ENCODE data around the gene UHRF1.

UHRF1 gene

DNA sequence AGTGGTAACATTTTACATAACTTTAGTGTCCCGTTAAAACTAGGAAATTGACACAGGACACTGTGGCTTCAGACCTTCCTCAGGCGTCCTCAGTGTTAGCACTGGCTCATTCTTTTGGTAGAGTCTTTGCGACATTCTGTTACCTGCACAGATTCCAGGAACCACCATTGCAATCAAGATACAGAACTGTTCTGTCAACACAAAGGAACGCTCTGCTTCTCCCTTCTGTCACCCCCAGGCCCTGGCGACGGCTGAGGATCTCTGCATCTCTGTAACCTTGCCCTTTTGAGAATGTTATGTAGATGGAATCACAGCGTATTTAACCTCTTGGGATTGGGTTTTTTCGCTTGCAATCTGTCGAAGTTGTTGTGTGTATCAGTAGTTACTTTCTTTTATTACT is 82.2 kb downstream of the UHRF1 start:
- H3K9me3 ChIP-seq (ENCODE audit: low read depth, low read length): no peaks in the 10 kb centered on the region
- no peak overlapping the region for H3K4me3 ChIP-seq
- no peaks in the 10 kb centered on the region for H3K36me3 ChIP-seq (ENCODE audit: insufficient read depth, low read length)
- DNase-seq (ENCODE audit: low read depth, low spot score): no peak
- TF ChIP-seq POLR2AphosphoS5 (IDR thresholded peaks at IDR 0.05; ENCODE audit: borderline replicate concordance, low read depth, low read length) (no peak), EZH2 (IDR thresholded peaks at IDR 0.05) (no peak), FOXP2 (optimal IDR thresholded peaks at IDR 0.05; ENCODE audit: control extremely low read depth, extremely low read length, insufficient read depth) (no peak)
- H3K27ac ChIP-seq: no peak overlapping the region
- no peak overlapping the region for H3K9ac ChIP-seq (ENCODE audit: insufficient read length)

DNA sequence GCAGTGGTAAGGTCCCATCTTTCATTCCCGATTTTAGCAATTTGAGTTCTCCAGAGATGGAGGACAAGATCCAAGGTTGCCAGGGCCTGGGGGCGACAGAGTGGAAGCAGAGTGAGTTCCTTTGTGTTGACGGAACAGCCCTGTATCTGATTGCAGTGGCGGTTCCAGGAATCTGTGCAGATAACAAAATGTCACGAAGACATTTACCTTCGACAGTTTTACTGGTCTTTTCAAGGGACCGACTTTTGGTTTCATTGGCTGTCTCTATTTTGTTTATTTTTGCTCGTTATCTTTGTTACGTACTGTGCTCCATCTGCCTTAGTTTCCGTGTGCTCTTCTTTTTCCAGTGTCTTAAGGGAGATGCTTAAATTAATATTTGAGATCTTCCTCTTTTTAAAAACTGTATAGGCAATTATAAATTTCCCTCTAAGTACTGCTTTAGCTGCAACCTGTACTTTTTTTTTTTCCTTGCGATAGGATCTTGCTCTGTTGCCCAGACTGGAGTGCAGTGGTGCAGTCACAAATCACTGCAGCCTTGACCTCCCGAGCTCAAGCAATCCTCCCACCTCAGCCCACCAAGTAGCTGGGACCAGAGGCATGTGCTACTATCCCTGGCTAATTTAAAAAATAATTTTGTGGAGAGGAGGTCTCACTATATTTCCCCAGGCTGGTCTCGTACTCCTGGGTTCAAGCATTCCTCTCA is 82.8 kb downstream of the UHRF1 start:
- TF ChIP-seq EZH2 (IDR thresholded peaks at IDR 0.05) (no peak), FOXP2 (optimal IDR thresholded peaks at IDR 0.05; ENCODE audit: control extremely low read depth, extremely low read length, insufficient read depth) (no peak)
- Histone ChIP-seq H3K9me3 (ENCODE audit: low read depth, low read length) (no peaks in the 10 kb centered on the region), H3K27ac (no peak overlapping the region), H3K4me3 (no peak overlapping the region), H3K36me3 (ENCODE audit: insufficient read depth, low read length) (no peaks in the 10 kb centered on the region), H3K9ac (ENCODE audit: insufficient read length) (no peak overlapping the region)
- no peak for DNase-seq (ENCODE audit: low read depth, low spot score)

DNA sequence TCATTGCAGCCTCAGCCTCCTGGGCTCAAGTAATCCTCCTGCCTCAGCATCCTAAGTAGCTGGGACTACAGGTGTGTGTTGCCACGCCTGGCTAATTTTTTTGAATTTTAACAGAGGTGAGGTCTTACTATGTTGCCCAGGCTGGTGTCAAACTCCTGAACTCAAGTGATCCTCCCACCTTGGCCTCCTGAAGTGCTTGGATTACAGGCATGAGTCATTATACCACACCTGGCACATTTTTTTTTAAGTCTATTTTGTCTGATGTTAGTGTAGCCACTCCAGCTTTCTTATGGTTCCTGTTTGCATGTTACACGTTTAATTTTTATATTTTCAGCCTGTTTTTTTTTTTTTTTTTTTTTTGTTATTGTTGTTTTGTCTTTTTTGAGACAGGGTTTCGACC is 84.4 kb downstream of the UHRF1 start:
- no peak for DNase-seq (ENCODE audit: low read depth, low spot score)
- H3K9ac ChIP-seq (ENCODE audit: insufficient read length): no peak overlapping the region
- no peak overlapping the region for H3K4me3 ChIP-seq
- no peaks in the 10 kb centered on the region for H3K9me3 ChIP-seq (ENCODE audit: low read depth, low read length)
- TF ChIP-seq EZH2 (IDR thresholded peaks at IDR 0.05) (no peak), POLR2AphosphoS5 (IDR thresholded peaks at IDR 0.05; ENCODE audit: borderline replicate concordance, low read depth, low read length) (no peak), FOXP2 (optimal IDR thresholded peaks at IDR 0.05; ENCODE audit: control extremely low read depth, extremely low read length, insufficient read depth) (no peak)
- H3K36me3 ChIP-seq (ENCODE audit: insufficient read depth, low read length): no peaks in the 10 kb centered on the region
- H3K27ac ChIP-seq: no peak overlapping the region

DNA sequence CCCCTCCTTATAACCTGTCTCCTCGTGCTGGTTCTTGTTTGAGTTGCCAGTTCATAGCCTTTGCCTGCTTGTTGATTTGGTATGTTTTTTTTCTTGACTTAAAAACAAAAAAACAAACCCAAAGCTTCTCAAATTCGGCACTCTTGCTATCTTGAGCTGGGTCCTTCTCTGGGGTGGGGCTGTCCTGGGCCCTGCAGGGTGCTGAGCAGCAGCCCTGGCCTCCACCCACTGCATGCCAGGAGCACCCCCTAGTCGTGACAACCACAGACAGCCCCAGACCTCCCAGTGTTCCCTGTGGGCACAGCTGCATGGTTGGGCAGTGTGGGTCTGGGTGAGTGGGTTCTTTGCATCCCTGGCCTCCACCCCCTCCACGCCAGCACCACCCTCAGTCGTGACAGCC is 87.4 kb downstream of the UHRF1 start:
- Histone ChIP-seq H3K27ac (no peak overlapping the region), H3K36me3 (ENCODE audit: insufficient read depth, low read length) (no peaks in the 10 kb centered on the region), H3K9me3 (ENCODE audit: low read depth, low read length) (no peaks in the 10 kb centered on the region), H3K4me3 (no peak overlapping the region), H3K9ac (ENCODE audit: insufficient read length) (no peak overlapping the region)
- TF ChIP-seq POLR2AphosphoS5 (IDR thresholded peaks at IDR 0.05; ENCODE audit: borderline replicate concordance, low read depth, low read length) (no peak), EZH2 (IDR thresholded peaks at IDR 0.05) (no peak), FOXP2 (optimal IDR thresholded peaks at IDR 0.05; ENCODE audit: control extremely low read depth, extremely low read length, insufficient read depth) (no peak)
- no peak for DNase-seq (ENCODE audit: low read depth, low spot score)

DNA sequence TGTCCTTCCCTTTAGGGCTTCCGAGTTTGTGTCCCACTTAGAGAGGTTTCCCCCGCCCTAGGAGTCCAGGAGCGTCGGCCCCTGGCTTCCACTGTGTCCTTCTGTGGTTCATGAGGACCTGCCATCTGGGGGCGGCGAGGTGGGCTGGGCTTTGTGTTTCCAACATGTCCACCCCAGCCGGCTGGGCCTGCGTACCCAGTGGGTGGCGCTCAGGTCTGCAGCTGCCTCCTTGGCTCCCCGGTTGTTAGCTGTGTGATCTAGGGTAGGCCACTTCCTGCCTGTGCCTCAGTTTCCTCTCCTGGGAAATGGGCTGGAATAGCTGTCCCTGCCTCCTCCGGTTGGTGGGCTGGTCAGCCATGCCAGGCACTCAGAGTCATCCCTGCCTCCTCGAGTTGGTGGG is 88.0 kb downstream of the UHRF1 start:
- no peak overlapping the region for H3K4me3 ChIP-seq
- TF ChIP-seq EZH2 (IDR thresholded peaks at IDR 0.05) (no peak), POLR2AphosphoS5 (IDR thresholded peaks at IDR 0.05; ENCODE audit: borderline replicate concordance, low read depth, low read length) (no peak), FOXP2 (optimal IDR thresholded peaks at IDR 0.05; ENCODE audit: control extremely low read depth, extremely low read length, insufficient read depth) (no peak)
- no peaks in the 10 kb centered on the region for H3K36me3 ChIP-seq (ENCODE audit: insufficient read depth, low read length)
- DNase-seq (ENCODE audit: low read depth, low spot score): no peak
- no peak overlapping the region for H3K27ac ChIP-seq
- no peaks in the 10 kb centered on the region for H3K9me3 ChIP-seq (ENCODE audit: low read depth, low read length)
- H3K9ac ChIP-seq (ENCODE audit: insufficient read length): no peak overlapping the region

DNA sequence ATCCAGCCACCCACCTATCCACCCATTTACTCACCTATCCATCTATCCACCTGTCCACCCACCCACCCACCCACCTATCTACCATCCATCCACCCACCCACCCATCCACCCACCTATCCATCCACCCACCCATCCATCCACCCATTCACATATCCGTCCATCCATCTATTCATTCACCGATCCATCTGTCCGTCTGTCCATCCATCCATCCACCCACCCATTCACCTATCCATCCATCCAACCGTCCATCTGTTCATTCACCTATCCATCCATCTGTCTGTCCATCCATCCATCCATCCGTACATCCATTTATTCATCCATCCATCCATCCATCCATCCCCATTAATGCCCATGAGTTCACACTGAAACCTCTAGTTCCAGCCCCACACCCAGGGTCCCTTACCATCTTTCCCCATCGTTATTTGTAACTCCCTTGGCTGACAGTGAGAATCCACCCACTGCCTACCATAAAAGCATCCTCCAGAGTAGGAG is 90.9 kb downstream of the UHRF1 start:
- DNase-seq (ENCODE audit: low read depth, low spot score): no peak
- Histone ChIP-seq H3K9ac (ENCODE audit: insufficient read length) (no peak overlapping the region), H3K36me3 (ENCODE audit: insufficient read depth, low read length) (no peaks in the 10 kb centered on the region), H3K27ac (no peak overlapping the region), H3K9me3 (ENCODE audit: low read depth, low read length) (no peaks in the 10 kb centered on the region), H3K4me3 (no peak overlapping the region)
- no peak for TF ChIP-seq EZH2 (IDR thresholded peaks at IDR 0.05)
- TF ChIP-seq FOXP2 (optimal IDR thresholded peaks at IDR 0.05; ENCODE audit: control extremely low read depth, extremely low read length, insufficient read depth): no peak
- TF ChIP-seq POLR2AphosphoS5 (IDR thresholded peaks at IDR 0.05; ENCODE audit: borderline replicate concordance, low read depth, low read length): no peak

DNA sequence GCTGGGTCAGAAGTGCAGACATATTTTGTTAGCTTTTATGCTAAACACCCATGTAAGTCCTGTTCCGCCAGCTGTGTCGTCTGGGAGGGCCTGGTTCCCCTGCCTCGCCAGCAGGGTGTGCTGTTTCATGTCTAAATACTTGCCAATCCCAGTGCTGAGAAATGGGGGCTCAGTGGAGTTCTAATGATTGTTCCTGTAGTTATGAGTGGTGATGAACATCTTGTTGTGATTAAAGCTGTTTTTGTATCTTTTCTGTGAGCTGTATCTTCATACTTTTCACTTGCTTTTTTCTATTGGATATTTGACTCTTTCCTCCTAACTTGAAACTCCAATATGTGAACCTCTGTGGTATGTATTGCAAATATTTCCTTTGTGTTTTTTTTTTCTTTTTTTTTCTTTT is 92.3 kb downstream of the UHRF1 start:
- H3K4me3 ChIP-seq: no peak overlapping the region
- no peak overlapping the region for H3K27ac ChIP-seq
- no peaks in the 10 kb centered on the region for H3K9me3 ChIP-seq (ENCODE audit: low read depth, low read length)
- DNase-seq (ENCODE audit: low read depth, low spot score): no peak
- TF ChIP-seq POLR2AphosphoS5 (IDR thresholded peaks at IDR 0.05; ENCODE audit: borderline replicate concordance, low read depth, low read length): no peak
- TF ChIP-seq EZH2 (IDR thresholded peaks at IDR 0.05): no peak
- TF ChIP-seq FOXP2 (optimal IDR thresholded peaks at IDR 0.05; ENCODE audit: control extremely low read depth, extremely low read length, insufficient read depth): no peak
- no peaks in the 10 kb centered on the region for H3K36me3 ChIP-seq (ENCODE audit: insufficient read depth, low read length)
- no peak overlapping the region for H3K9ac ChIP-seq (ENCODE audit: insufficient read length)

DNA sequence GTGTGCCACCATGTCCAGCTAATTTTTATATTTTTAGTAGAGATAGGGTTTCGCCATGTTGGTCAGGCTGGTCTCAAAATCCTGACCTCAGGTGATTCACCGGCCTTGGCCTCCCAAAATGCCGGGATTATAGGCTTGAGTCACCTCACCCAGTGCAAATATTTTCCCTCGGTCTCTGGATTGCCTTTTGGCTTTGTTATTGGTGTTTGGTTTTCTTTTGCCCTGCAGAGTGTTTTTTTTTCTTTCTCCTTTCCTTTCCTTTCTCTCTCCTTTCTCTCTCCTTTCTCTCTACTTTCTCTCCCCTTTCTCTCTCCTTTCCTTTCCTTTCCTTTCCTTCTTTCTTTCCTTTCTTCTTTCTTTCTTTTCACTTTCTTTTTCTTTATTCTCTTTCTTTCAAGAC is 92.8 kb downstream of the UHRF1 start:
- no peak overlapping the region for H3K9ac ChIP-seq (ENCODE audit: insufficient read length)
- H3K27ac ChIP-seq: no peak overlapping the region
- no peak overlapping the region for H3K4me3 ChIP-seq
- DNase-seq (ENCODE audit: low read depth, low spot score): no peak
- TF ChIP-seq EZH2 (IDR thresholded peaks at IDR 0.05) (no peak), POLR2AphosphoS5 (IDR thresholded peaks at IDR 0.05; ENCODE audit: borderline replicate concordance, low read depth, low read length) (no peak), FOXP2 (optimal IDR thresholded peaks at IDR 0.05; ENCODE audit: control extremely low read depth, extremely low read length, insufficient read depth) (no peak)
- no peaks in the 10 kb centered on the region for H3K36me3 ChIP-seq (ENCODE audit: insufficient read depth, low read length)
- H3K9me3 ChIP-seq (ENCODE audit: low read depth, low read length): no peaks in the 10 kb centered on the region

DNA sequence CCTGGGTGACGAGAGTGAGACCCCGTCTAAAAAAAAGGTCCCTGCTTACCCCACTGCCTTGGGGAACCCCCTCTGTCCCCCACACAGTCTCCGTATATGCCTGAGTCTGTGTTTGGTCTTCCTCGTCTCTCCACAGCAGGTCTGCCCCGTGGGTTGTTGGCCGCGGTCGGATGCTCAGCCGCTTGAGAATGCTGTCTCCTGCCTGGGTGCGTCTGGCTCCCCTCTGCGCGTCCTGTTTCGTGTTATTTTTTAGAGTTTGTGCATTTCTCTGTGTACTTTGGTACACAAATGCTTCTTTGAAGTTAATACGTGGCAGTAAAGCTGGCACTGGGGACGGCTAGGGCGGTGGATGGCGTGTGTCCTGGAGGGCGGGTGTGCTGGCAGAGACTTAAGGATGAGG is 94.5 kb downstream of the UHRF1 start:
- Histone ChIP-seq H3K4me3 (no peak overlapping the region), H3K9me3 (ENCODE audit: low read depth, low read length) (no peaks in the 10 kb centered on the region), H3K36me3 (ENCODE audit: insufficient read depth, low read length) (no peaks in the 10 kb centered on the region), H3K9ac (ENCODE audit: insufficient read length) (no peak overlapping the region), H3K27ac (no peak overlapping the region)
- TF ChIP-seq POLR2AphosphoS5 (IDR thresholded peaks at IDR 0.05; ENCODE audit: borderline replicate concordance, low read depth, low read length) (no peak), EZH2 (IDR thresholded peaks at IDR 0.05) (no peak), FOXP2 (optimal IDR thresholded peaks at IDR 0.05; ENCODE audit: control extremely low read depth, extremely low read length, insufficient read depth) (no peak)
- no peak for DNase-seq (ENCODE audit: low read depth, low spot score)
